GM12873 (cell line): Measurements from ENCODE around the gene FRMD1.

Source experiments
- TF ChIP-seq, protein P1 (sequence below): IDR thresholded peaks from 2 replicates; pipeline ENCODE4 v1.5.1; 2012; ENCODE audit warnings: low read depth, mild to moderate bottlenecking, moderate library complexity, low read length, control low read depth; ENCODE audit not compliant: insufficient read depth; ENCODE audit errors: missing control alignments

Gene FRMD1

DNA sequence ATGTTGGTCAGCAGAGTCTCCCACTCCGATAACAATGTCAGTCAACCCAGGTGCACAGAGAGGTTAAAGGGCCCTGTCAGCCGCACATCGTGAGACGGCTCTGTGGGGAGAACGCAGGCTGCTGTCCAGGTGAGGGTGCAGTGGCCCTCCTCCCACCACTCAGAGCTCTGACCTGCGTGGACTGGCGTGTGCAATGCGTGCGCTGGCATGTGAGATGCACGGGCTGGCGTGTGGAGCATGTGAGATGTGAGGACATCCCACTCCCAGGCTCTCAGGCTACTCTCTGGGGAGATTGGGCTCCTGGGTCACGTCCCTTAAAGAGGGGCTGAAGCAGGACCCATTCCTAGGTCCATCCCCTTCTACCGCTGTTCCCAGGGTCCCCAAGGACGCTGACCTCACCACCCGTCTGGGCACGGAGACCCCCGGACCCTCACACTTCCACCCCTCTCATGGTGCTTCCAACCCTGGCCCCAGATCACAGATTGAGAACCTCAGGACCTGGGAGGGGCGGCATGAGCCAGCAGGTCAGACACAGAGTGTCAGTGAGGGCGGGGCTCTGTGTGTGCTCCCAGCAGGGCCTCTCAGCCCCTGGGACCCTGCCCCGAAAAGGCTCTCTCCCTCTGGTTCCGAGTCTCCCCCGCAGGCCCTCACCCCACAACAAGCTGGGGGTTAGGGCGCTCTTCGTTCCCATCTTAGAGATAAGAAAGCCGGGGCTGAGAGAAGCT lies 8.6 kb upstream of the FRMD1 start:
- TF ChIP-seq, protein P1, sequence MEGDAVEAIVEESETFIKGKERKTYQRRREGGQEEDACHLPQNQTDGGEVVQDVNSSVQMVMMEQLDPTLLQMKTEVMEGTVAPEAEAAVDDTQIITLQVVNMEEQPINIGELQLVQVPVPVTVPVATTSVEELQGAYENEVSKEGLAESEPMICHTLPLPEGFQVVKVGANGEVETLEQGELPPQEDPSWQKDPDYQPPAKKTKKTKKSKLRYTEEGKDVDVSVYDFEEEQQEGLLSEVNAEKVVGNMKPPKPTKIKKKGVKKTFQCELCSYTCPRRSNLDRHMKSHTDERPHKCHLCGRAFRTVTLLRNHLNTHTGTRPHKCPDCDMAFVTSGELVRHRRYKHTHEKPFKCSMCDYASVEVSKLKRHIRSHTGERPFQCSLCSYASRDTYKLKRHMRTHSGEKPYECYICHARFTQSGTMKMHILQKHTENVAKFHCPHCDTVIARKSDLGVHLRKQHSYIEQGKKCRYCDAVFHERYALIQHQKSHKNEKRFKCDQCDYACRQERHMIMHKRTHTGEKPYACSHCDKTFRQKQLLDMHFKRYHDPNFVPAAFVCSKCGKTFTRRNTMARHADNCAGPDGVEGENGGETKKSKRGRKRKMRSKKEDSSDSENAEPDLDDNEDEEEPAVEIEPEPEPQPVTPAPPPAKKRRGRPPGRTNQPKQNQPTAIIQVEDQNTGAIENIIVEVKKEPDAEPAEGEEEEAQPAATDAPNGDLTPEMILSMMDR = no peak

DNA sequence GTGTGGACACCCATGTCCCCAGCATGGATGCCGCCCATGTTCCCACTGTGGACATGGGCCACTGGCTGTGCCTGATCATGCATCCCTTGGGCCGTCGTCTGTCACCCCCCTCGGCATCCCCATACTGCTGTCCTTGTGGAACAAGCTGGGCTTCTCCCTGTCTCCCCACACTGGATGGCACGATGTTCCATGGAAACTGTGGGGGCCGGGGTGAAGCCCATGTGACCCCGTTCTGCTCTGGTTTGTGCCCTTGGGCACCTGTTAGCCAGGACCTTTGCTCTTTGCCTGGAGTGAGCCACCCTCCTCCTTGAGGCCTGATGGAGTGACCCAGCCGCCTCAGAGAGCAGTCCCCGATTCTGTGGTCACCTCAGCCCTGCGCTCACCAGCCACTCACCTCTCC lies 7.6 kb upstream of the FRMD1 start:
- TF ChIP-seq, protein P1 = no peak

DNA sequence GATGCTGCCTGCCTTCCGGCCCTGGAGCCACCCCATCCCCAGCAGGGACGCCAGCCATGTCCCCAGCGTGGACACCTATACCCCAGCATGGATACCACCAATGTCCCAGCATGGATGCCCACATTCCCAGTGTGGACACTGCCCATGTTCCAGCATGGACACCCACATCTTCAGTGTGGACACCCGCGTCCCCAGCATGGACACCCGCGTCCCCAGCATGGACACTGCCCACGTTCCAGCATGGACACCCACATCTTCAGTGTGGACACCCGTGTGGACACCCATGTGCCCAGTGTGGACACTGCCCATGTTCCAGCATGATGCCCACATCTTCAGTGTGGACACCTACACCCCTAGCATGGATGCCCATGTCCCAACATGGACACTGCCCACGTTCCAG lies 7.1 kb upstream of the FRMD1 start:
- TF ChIP-seq, protein P1 = no peak

DNA sequence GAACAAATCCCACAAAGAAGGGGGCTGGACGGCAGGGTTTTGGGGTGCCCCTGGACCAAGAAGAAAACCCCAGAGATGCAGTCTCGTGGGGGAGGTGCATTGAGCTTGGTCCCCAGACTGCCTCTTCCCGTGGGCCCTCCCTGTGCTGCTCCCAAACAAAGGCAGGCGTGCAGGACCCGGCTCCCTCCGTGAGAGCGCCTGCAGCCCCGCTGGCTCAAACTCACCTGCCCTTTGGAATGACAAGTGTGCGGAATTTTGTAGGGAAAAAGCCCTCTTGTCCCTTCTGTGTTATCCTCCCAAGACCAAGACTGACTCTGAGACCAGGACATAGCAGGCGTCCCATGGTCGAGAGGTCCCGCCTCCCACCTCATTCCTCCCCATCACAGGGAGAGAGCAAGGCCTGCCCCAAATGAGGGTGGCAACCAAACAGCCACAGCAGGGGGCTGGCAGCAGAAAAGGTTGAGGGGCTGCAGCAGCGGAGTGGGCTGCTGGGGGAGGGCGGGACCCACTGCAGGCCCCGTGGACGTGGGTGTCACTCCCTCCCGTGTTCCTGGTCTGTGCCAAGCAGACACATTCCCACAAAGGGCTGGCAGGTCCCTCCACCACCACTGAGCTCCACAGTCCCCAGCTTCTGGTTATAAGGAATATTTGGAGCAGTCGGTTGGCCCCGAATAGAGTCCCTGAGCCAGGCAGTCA lies 5.6 kb upstream of the FRMD1 start:
- TF ChIP-seq, protein P1 = no peak

DNA sequence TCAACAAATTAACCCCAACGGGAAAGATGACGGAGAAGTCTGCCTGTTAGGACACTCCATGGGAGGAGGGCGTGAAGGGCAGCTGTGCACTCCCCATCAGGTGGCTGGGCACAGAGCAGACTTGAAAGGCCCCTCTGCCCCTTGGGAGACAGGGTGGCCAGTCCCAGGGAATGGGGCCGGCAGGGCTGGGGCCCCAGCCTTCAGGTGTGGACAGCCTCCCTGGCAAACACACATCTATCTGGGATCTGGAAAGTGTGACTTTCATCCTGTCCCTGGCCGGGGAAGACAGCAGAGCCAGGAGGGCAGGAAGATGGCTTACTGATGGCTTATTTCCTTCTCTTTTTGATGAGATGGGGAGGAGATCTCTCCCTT lies 4.5 kb upstream of the FRMD1 start:
- TF ChIP-seq, protein P1 = no peak

DNA sequence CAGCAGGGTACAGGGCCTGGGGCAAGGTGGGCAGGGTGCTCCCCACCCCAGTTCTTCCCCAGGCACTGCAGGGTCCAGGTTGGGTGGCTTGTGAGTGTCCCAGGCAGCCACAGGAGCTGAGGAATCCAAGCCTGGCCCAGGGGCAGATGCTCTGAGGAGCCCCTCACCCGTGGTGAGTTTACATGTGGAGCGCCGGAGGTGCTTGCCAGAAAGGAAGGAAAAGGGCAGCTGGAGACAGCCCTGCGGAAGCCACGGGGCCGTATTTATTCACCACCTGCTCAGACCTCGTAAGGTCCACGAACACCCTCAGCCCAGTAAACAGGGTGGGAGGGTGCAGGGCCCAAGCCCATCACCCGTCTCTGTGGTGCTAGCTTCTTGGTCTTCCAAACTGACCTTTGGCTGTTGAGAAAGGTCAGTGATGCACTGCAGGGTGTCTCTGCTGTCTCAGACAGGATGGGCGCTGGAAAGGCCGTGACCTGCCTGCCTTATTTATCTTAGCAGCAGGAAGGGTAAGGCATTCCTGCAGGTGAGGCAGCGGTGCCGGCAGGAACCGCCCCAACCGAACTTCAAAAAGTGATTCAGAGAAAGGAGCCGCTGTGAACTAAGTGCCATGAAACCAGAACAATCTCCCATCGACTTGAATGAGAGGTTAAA lies 4.0 kb upstream of the FRMD1 start:
- TF ChIP-seq, protein P1 = no peak

DNA sequence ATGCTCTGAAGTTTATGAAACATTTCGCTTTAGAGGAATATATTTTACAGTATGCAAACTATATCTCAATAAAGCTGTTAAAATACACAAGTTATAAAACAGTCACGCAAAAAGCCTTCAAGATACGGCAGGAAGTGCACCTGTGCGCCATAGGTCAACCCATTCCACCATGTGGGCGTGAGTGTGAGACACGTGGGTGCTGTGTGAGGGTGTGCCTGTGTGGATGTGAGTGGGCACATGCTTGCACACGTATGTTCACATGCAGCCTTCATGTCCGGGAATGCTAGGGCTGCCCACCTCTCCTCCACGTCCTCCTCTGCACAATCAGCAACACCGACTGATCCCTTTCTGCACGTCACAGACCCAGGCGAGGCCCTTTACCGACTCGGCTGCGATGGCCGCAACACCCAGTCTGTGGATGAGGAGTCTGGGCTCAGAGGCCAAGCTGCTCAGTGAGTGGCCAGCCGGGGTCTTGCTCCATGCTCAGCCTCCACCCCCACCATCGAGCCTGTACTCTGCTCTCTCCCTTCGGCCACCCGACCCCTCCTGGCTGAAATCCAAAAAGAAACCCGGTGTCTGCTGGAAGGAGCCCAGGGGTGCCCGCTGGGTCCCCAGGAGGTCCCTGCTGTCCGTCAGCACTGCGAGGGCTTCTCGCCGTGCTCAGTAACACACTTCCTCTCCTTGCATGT lies 3.0 kb upstream of the FRMD1 start:
- TF ChIP-seq, protein P1 = no peak
